CD4-positive, alpha-beta T cell treated with Interleukin-21 for 1 hour (primary cell): ENCODE measurements around the gene EPB41L2.
"Not testable (repeated sequence)": the region's sequence is repeated elsewhere in the genome, so short reads cannot be mapped to it uniquely, and the experiment has no call there.

Experiments used
- DNase-seq: peaks from one replicate; pipeline ENCODE4 v3.0.0-alpha.2; 2020

Gene EPB41L2

GRCh38 chr6:131001945-131002660 is 60.9 kb downstream of the EPB41L2 start:
- no peak for DNase-seq

- DNase-seq, result no peak
These were observed 61.8 kb downstream of the EPB41L2 start for GRCh38 chr6:131001111-131001736.

- DNase-seq, result no peak
These were observed 62.5 kb downstream of the EPB41L2 start for GRCh38 chr6:131000544-131000943.

GRCh38 chr6:130997061-130997753 is 65.8 kb downstream of the EPB41L2 start:
- no peak for DNase-seq

GRCh38 chr6:130996635-130997034 is 66.4 kb downstream of the EPB41L2 start:
- DNase-seq, result no peak

- DNase-seq, result no peak
These were observed 67.1 kb downstream of the EPB41L2 start for GRCh38 chr6:130995783-130996447.

DNA sequence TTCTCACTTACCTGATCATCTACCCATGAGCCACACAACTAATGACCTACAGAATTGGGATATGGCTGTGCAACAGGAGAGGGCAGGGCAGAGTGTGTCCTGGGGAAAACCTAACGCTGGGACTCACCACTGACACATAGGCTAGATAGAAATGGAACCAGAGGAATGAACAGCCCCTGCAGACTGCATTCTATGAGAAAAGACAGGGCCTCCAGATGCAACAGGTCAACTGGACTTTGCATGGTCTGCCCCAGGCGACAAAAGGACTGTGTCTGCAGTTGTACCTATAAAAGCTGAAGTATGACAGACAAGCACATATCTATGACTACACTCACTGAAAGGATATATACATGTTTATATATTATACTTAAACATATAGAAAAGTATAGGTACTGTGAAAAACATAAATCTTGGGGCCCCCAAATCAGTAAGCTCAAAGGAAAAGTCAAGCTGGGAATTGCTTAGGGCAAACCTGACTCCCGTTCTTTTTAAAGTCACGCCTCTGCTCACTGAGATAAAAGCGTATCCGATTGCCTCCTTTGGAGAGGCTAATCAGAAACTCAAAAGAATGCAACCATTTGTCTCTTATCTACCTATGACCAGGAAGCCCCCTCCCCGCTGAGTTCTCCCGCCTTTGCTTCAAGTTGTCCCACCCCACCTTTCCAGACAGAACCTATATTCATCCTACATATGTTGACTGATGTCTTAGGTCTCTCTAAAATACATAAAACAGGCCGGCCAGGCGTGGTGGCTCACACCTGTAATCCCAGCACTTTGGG is 68.5 kb downstream of the EPB41L2 start:
- no peak for DNase-seq

GRCh38 chr6:130993292-130993765 is 69.7 kb downstream of the EPB41L2 start:
- DNase-seq, result no peak

- no peak for DNase-seq
These were observed 71.5 kb downstream of the EPB41L2 start for GRCh38 chr6:130991422-130992137.

GRCh38 chr6:130987539-130987938 is 75.5 kb downstream of the EPB41L2 start:
- not testable (repeated sequence) for DNase-seq

- DNase-seq, result no peak
These were observed 77.9 kb downstream of the EPB41L2 start for GRCh38 chr6:130985115-130985514.

GRCh38 chr6:130982941-130983456 is 80.0 kb downstream of the EPB41L2 start:
- DNase-seq, result no peak

DNA sequence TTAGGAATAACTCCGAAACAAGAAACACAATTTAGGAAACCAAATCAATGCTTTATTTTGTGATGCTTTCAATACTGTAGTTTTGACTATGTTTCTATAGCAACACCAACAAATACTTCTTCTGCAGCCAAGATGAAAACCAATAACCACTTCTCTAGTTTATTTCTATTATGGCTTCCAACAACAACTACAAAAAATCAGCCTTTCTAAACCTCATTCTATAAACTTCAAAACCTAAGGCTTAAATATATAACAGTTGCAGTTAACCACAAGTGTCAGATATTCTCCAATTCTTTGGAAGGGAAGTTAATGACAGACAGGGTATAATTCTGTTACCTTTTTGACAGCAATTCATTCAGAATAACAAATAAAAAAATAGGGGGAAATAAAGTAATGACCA is 80.9 kb downstream of the EPB41L2 start:
- no peak for DNase-seq

DNA sequence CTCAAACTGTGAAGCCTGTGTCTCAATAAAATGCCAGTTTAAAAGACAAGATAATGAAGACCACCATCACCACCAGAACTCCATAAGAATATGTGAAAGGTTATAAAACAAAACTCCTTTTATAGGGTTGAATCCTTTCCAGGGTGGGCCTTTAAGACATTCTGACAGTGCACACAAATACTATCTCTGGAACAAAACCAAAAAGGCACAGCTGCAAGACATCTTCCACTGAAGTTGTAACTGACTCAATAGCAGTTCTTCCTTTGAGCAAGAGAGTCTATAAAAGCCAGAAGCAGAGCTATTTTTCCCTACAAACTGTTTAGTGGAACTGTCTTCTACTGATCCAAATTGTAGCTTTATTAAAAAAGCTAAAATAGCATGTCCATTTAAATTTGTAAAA is 81.6 kb downstream of the EPB41L2 start:
- DNase-seq, result no peak

GRCh38 chr6:130980310-130981032 is 82.6 kb downstream of the EPB41L2 start:
- DNase-seq, result no peak

DNA sequence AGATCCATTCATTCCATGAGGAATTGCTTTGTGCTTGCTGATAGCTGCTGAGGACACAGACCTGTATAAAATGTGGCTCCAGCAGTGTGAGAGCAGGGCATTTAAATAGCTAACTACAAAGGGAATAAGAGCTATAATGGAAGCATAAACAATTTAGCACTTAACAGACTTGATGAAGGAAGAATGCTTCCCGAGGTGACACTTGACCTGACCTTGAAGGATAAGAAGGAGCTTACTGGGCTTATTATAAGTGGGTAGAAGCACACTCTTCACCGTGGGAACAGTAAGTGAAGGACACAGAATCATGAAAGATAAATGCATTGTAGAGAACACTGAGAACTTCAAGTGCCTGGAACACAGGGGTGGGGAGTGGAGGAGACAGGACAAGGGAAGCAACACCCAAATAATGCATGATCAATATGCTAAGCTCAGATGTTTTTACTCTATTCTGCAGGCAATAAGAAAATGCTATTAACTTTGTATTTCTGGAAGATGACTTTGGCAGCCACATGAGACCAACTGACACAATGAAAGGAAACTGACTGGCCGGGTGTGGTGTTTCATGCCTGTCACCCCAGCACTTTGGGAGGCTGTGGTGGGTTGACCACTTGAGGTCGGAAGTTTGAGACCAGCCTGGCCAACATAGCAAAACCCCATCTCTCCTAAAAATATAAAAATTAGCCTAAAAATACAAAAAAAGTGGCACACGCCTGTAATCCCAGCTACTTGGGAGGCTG is 84.2 kb downstream of the EPB41L2 start:
- no peak for DNase-seq

DNA sequence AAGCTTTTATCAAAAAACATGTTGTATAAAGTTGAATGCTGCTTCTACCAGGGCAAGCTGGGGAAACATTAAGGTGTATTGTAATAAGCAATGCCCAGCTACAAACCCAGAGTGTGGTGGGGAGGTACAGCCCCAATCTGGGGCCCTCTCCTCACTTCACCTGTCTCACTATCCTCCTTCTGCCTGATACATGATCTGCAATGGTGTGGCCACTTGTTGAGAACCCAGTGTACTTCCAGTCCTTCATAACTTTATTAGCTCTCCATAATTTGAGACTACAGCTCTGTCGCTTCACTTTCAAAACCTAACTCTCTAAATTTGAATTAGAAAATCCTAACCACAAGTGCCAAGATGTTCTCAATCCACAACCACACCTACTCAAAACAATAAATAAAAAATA is 84.9 kb downstream of the EPB41L2 start:
- no peak for DNase-seq

GRCh38 chr6:130975325-130975724 is 87.7 kb downstream of the EPB41L2 start:
- DNase-seq, result no peak

DNA sequence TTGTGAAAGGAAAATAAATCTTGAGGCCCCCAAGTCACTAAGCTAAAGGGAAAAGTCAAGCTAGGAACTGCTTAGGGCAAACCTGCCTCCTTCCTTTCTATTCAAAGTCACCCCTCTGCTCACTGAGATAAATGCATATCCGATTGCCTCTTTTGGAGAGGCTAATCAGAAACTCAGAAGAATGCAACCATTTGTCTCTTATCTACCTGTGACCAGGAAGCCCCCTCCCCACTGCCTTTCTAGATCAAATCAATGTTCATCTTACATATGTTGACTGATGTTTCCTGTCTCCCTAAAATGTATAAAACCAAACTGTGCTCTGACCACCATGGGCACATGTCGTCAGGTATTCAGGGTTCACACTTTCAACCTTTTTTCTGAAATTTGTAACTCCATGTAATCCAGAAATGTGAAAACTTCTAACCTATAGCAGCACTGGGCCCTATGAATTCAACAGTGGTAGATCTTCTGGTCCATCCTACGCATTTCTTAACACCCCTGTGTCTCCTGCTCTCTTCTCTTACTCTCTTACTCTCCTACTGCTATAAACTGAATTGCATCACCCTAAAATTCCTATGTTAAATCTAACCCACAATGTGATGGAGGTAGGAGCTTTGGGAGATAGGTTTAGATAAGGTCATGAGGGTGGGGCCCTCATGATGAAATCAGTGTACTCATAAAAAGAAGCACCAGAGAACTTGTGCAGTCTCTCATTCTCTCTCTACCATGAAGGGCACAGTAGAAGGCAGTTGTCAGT is 89.3 kb downstream of the EPB41L2 start:
- DNase-seq, result no peak
